Right atrium auricular region (tissue), 2 donors: Measurements from ENCODE around the gene ZNF385B. TPM values are rescaled to one million over a fixed set of nuclear protein-coding genes. Genes with fewer than 3 reads are reported as not detected.

Source experiments
- DNase-seq: peaks from one replicate; pipeline ENCODE4 v3.0.0-alpha.2; 2019; ENCODE audit warnings: low spot score
- H3K27ac ChIP-seq, 2 donors: fragments of 200-600 bp; sonication (generic); 1 replicate in 1 of 2; 2 replicates in 1 of 2; pipeline ENCODE4 v1.5.1; 2016 to 2019
- H3K27me3 ChIP-seq, 2 donors: fragments of 200-600 bp; sonication (generic); one replicate each; pipeline versions ENCODE4 v1.5.1 to v1.6.0; 2017 to 2019
- H3K36me3 ChIP-seq: fragments of 200-600 bp; sonication (generic); one replicate; pipeline ENCODE4 v1.5.1; 2016
- H3K4me1 ChIP-seq, 2 donors: fragments of 200-600 bp; sonication (generic); one replicate each; pipeline versions ENCODE4 v1.5.1 to v1.6.0; 2017 to 2019
- H3K4me3 ChIP-seq, 2 donors: fragments of 200-600 bp; sonication (generic); 1 replicate in 1 of 2; 2 replicates in 1 of 2; pipeline ENCODE4 v1.5.1; 2017 to 2019; ENCODE audit warnings: mild to moderate bottlenecking in 1 of 2, moderate library complexity in 1 of 2
- H3K9me3 ChIP-seq, 2 donors: fragments of 200-600 bp; sonication (generic); one replicate each; pipeline ENCODE4 v1.5.1; 2019
- total RNA-seq, 2 donors: library from RNA; depleted of rRNA; stranded (reverse); fragments of >200 nt; gene quantifications; one replicate each; pipeline ENCODE4 v1.1.0, GENCODE V29; 2016
- TF ChIP-seq, protein P1 (sequence below), 2 donors: fragments of 200-600 bp; sonication (generic); IDR thresholded peaks; one replicate each; pipeline ENCODE4 v1.5.1; 2019; ENCODE audit warnings: antibody characterized with exemption in 2 of 2

The ZNF385B gene
- total RNA-seq, 2 donors from 2014 or later: 23.2 to 33.3 TPM

DNA sequence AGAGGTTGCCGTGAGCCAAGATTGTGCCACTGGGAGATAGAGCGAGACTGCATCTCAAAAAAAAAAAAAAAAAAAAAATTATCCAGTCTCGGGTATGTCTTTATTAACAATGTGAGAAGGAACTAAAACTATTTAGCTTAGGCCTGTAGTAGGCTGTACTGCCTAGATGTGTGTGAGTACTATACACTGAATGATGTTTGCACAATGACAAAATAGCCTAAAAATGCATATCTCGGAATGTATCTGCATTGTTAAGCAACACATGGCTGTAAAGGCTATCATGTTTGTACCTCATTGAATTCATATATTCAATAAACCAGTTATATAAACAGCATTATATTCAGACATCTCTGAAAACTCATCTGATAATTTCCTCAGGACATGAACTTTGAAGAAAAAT, 405.6 kb downstream of the ZNF385B start:
- Histone ChIP-seq H3K36me3 (no peaks in the 10 kb centered on the region), H3K4me3 (no peak overlapping the region), H3K27ac (no peak overlapping the region), H3K27me3 (no peaks in the 10 kb centered on the region), H3K9me3 (no peaks in the 10 kb centered on the region), H3K4me1 (peaks cover 0 to 7% of the 10 kb centered on the region in 2 donors)
- TF ChIP-seq, protein P1, sequence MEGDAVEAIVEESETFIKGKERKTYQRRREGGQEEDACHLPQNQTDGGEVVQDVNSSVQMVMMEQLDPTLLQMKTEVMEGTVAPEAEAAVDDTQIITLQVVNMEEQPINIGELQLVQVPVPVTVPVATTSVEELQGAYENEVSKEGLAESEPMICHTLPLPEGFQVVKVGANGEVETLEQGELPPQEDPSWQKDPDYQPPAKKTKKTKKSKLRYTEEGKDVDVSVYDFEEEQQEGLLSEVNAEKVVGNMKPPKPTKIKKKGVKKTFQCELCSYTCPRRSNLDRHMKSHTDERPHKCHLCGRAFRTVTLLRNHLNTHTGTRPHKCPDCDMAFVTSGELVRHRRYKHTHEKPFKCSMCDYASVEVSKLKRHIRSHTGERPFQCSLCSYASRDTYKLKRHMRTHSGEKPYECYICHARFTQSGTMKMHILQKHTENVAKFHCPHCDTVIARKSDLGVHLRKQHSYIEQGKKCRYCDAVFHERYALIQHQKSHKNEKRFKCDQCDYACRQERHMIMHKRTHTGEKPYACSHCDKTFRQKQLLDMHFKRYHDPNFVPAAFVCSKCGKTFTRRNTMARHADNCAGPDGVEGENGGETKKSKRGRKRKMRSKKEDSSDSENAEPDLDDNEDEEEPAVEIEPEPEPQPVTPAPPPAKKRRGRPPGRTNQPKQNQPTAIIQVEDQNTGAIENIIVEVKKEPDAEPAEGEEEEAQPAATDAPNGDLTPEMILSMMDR (IDR thresholded peaks at IDR 0.05): no peak
- DNase-seq: no peak

- Histone ChIP-seq H3K27ac (no peak overlapping the region), H3K4me1 (peaks cover 0 to 4% of the 10 kb centered on the region in 2 donors), H3K9me3 (no peaks in the 10 kb centered on the region), H3K27me3 (no peaks in the 10 kb centered on the region), H3K4me3 (no peak overlapping the region), H3K36me3 (no peaks in the 10 kb centered on the region)
- TF ChIP-seq, protein P1 (IDR thresholded peaks at IDR 0.05): no peak
- no peak for DNase-seq
Measured at GRCh38 chr2:179455172-179455524, 406.3 kb downstream of the ZNF385B start.

GRCh38 chr2:179454443-179455171, 406.8 kb downstream of the ZNF385B start:
- Histone ChIP-seq H3K27ac (no peak overlapping the region), H3K9me3 (no peaks in the 10 kb centered on the region), H3K4me1 (peaks cover 0 to 3% of the 10 kb centered on the region in 2 donors), H3K36me3 (no peaks in the 10 kb centered on the region), H3K4me3 (no peak overlapping the region), H3K27me3 (no peaks in the 10 kb centered on the region)
- TF ChIP-seq, protein P1 (IDR thresholded peaks at IDR 0.05): no peak
- DNase-seq: no peak

GRCh38 chr2:179449010-179449409, 412.4 kb downstream of the ZNF385B start:
- DNase-seq: no peak
- Histone ChIP-seq H3K4me1 (peaks cover 0 to 10% of the 10 kb centered on the region in 2 donors), H3K27ac (no peak overlapping the region), H3K9me3 (no peaks in the 10 kb centered on the region), H3K27me3 (no peaks in the 10 kb centered on the region), H3K36me3 (no peaks in the 10 kb centered on the region), H3K4me3 (no peak overlapping the region)
- TF ChIP-seq, protein P1 (IDR thresholded peaks at IDR 0.05): no peak

DNA sequence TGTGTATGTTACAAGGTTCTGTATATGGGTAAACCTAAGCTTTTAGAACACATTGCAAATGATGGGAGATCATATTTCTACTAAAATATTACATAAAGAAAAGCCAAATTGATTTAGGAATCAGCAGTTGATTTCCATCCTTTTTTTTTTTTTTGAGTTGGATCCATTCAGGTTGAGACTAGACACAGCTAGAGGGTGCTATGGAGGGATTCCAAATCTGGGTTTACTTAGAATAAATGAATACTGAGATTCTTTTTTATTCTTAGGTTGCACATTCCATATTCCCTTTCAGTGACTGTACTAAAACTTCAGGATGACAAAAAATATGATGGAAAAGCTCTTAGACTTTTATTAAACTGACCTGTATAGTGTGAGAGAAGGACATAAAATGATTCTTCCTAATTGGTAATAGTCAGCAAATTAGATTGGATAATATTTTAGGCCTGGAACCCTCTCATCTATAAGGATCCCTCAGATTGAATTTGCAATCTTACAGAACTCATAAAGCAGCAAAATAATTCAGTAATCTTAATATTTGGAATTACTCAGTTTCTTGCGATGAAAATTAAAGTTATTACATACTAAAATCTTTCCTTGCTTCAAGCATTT, 413.5 kb downstream of the ZNF385B start:
- no peak for DNase-seq
- TF ChIP-seq, protein P1 (IDR thresholded peaks at IDR 0.05): no peak
- no peaks in the 10 kb centered on the region for H3K9me3 ChIP-seq
- H3K36me3 ChIP-seq: no peaks in the 10 kb centered on the region
- peaks cover 0 to 17% of the 10 kb centered on the region in 2 donors for H3K4me1 ChIP-seq
- H3K27ac ChIP-seq: no peak overlapping the region
- no peaks in the 10 kb centered on the region for H3K27me3 ChIP-seq
- no peak overlapping the region for H3K4me3 ChIP-seq
